ENCODE measurements around the gene VWDE. TPM values are rescaled to one million over a fixed set of nuclear protein-coding genes. Genes with fewer than 3 reads are reported as not detected.
"Not testable (repeated sequence)": the region's sequence is repeated elsewhere in the genome, so short reads cannot be mapped to it uniquely, and the experiment has no call there.

Gene VWDE
- total RNA-seq, 1 donor from 2014 or later: not detected

DNA sequence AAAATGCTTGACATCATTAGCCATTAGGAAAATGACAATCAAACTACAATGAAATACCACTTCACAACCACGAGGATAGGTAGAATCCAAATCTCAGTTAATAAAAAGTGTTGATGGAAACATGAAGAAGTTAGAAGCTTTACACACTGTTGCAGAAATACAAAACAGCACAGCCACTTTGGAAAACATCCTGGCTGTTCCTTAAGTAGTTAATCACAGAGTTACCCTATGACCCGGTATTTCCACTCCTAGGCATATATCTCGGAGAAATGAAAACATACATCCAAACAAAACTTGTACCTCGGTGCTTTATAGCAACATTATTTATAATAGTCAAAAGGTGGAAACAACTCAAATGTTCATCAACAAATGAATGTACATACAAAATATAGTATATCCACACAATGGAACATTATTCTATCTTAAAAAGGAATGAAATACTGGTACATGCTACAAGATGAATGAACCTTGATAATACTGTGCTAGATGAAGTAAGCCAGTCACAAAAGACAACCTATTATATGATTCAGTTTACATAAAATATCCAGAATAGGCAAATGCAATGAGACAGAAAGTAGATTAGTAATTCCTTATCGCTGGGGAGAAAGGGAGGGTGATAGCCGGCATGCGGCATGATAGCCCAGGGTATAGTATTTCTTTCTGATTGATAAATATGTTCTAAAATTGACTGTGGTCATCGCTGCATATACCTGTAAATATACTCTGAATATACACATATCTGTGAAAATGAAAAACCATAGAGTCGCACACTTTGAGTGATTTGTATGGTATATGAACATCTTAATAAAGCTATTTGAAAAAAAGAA, 1.9 kb downstream of the VWDE start:
- DNase-seq (no peak), ATAC-seq (ENCODE audit: low read depth) (no peak)
- no peak overlapping the region for H3K27ac Mint-ChIP-seq
- TF ChIP-seq, protein P1, sequence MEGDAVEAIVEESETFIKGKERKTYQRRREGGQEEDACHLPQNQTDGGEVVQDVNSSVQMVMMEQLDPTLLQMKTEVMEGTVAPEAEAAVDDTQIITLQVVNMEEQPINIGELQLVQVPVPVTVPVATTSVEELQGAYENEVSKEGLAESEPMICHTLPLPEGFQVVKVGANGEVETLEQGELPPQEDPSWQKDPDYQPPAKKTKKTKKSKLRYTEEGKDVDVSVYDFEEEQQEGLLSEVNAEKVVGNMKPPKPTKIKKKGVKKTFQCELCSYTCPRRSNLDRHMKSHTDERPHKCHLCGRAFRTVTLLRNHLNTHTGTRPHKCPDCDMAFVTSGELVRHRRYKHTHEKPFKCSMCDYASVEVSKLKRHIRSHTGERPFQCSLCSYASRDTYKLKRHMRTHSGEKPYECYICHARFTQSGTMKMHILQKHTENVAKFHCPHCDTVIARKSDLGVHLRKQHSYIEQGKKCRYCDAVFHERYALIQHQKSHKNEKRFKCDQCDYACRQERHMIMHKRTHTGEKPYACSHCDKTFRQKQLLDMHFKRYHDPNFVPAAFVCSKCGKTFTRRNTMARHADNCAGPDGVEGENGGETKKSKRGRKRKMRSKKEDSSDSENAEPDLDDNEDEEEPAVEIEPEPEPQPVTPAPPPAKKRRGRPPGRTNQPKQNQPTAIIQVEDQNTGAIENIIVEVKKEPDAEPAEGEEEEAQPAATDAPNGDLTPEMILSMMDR (IDR thresholded peaks at IDR 0.05): no peak
- H3K4me3 Mint-ChIP-seq: no peak overlapping the region
- peaks cover 14% of the 10 kb centered on the region for H3K4me1 Mint-ChIP-seq
- intact Hi-C loops (cut with micrococcal nuclease): no loop called here
- H3K9me3 Mint-ChIP-seq: peaks cover 10% of the 10 kb centered on the region
- ChIA-PET CTCF (no interaction called here), POLR2A (no interaction called here)
- H3K27me3 Mint-ChIP-seq: peaks cover 26% of the 10 kb centered on the region
- no peaks in the 10 kb centered on the region for H3K36me3 Mint-ChIP-seq (ENCODE audit: low read depth)

DNA sequence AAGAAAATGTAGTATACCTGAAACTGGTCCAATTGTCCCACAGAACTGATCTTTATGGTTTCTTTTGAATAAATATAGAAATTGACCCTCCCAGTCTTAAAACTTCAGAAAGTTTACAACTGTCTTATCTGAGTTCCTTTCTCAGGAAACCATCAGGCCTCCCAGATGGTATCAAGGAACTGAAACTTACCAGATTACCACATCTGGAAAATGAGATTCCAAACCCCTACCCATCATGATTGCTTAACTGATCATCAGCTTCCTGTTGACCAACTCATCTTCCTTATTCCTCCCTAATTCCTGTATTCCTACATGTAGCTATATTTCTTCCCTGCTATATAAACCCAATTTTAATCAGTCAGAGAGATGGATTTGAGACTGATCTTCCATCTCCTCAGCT, 5.5 kb downstream of the VWDE start:
- Mint-ChIP-seq H3K36me3 (ENCODE audit: low read depth) (no peaks in the 10 kb centered on the region), H3K9me3 (peaks cover 10% of the 10 kb centered on the region), H3K27ac (no peak overlapping the region), H3K4me3 (no peak overlapping the region), H3K27me3 (peaks cover 15% of the 10 kb centered on the region), H3K4me1 (peaks cover 5% of the 10 kb centered on the region)
- POLR2A ChIA-PET: no interaction called here
- CTCF ChIA-PET: no interaction called here
- TF ChIP-seq, protein P1 (IDR thresholded peaks at IDR 0.05): no peak
- intact Hi-C loops (cut with micrococcal nuclease): no loop called here
- ATAC-seq (ENCODE audit: low read depth): no peak
- DNase-seq: no peak

DNA sequence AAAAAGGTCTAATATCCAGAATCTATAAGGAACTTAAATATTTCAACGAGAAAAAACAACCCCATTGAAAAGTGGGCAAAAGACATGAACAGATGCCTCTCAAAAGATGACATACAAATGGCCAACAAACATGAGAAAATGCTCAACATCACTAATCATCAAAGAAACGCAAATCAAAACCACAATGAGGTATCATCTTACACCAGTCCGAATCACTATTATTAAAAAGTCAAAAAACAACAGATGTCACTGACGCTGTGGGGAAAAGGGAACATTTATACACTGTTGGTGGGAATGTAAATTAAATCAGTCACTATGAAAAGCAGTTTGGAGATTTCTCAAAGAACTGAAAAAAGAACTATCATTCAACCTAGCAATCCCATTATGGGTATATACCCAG, 6.0 kb downstream of the VWDE start:
- no peak for ATAC-seq (ENCODE audit: low read depth)
- no peak overlapping the region for H3K27ac Mint-ChIP-seq
- ChIA-PET CTCF (no interaction called here), POLR2A (no interaction called here)
- peaks cover 10% of the 10 kb centered on the region for H3K9me3 Mint-ChIP-seq
- H3K27me3 Mint-ChIP-seq: peaks cover 10% of the 10 kb centered on the region
- H3K4me3 Mint-ChIP-seq: no peak overlapping the region
- intact Hi-C loops (cut with micrococcal nuclease): no loop called here
- TF ChIP-seq, protein P1 (IDR thresholded peaks at IDR 0.05): no peak
- no peak for DNase-seq
- H3K4me1 Mint-ChIP-seq: peaks cover under 1% of the 10 kb centered on the region
- H3K36me3 Mint-ChIP-seq (ENCODE audit: low read depth): no peaks in the 10 kb centered on the region

DNA sequence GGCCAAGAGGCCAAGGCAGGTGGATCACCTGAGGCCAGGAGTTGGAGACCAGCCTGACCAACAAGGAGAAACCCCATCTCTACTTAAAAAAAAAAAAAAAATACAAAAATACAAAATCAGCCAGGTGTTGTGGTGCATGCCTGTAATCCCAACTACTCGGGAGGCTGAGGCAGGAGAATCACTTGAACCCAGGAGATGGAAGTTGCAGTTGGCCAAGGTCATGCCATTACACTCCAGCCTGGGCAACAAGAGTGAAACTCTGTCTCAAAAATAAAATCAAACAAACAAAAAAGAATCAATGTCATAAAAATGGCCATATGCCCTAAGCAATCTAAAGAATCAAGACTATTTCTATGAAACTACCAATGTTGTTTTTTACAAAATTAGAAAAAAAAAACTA, 7.0 kb downstream of the VWDE start:
- H3K36me3 Mint-ChIP-seq (ENCODE audit: low read depth); intact Hi-C loops (cut with micrococcal nuclease); H3K27ac Mint-ChIP-seq; DNase-seq; ATAC-seq (ENCODE audit: low read depth); H3K9me3 Mint-ChIP-seq; H3K27me3 Mint-ChIP-seq; POLR2A ChIA-PET; H3K4me3 Mint-ChIP-seq; CTCF ChIA-PET; H3K4me1 Mint-ChIP-seq: not testable (repeated sequence)

DNA sequence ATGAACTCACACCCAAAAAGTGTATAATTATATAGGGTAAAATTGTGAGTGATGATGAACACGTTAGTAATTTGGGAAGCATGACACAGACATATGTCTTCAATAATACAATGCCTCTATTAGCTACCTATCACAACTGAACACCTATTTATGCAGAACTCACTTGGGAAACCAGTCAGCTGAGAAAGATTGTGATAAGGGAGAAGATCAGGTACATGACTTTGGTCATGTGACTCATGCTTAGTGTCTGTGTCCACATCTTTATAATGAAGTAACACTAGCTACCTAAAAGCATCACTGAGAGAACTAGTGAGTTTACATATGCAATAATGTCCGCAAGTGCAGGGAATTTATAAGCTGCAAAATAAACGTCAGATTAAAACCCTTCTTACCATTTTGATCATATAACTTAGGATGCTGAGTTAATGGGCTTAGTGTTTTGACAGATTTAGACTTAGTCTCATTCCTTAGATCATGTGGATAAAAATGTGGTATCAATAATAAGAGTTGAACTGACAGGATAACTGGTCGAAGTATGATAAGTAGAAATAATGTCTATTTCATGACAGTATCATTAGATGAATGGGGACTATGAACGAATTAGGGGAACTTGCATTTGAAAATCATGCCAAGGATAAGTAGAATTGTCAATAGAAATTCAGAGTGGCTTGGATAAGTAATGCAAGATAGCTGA, 11.6 kb downstream of the VWDE start:
- H3K36me3 Mint-ChIP-seq (ENCODE audit: low read depth): no peaks in the 10 kb centered on the region
- CTCF ChIA-PET: no interaction called here
- POLR2A ChIA-PET: no interaction called here
- no peaks in the 10 kb centered on the region for H3K9me3 Mint-ChIP-seq
- no peak for ATAC-seq (ENCODE audit: low read depth)
- no peaks in the 10 kb centered on the region for H3K27me3 Mint-ChIP-seq
- intact Hi-C loops (cut with micrococcal nuclease): no loop called here
- no peak overlapping the region for H3K4me3 Mint-ChIP-seq
- H3K27ac Mint-ChIP-seq: no peak overlapping the region
- TF ChIP-seq, protein P1 (IDR thresholded peaks at IDR 0.05): no peak
- DNase-seq: no peak
- H3K4me1 Mint-ChIP-seq: no peaks in the 10 kb centered on the region

All from activated B cell treated with CpG ODN at 0.5 μM for 24 hours (primary cell).